PC-3 (cell line): ENCODE results near the gene NLRP1. TPM values are rescaled to one million over a fixed set of nuclear protein-coding genes. Genes with fewer than 3 reads are reported as not detected.

ENCODE experiments used
- ATAC-seq: fragments of 200-7000 bp; cut with Tn5 transposase; 2 replicates; pipeline ENCODE4 v1.9.1; 2020; ENCODE audit warnings: mild to moderate bottlenecking, moderate library complexity
- BruUV-seq: library from RNA; stranded (reverse); fragments of 400-500 nt; replicated peaks from 2 replicates; lab custom pipeline; 2021; lab: Mats Ljungman, UMichigan
- CTCF ChIA-PET: fragments of 300-600 bp; sonication (Branson Sonifier 250); formaldehyde crosslinking; loops from one replicate; lab custom pipeline; 2022; ENCODE audit warnings: antibody characterized with exemption; lab: Charles Lee
- POLR2A ChIA-PET: fragments of 300-600 bp; sonication (Branson Sonifier 250); formaldehyde crosslinking; loops from one replicate; lab custom pipeline; 2022; ENCODE audit warnings: antibody characterized with exemption; ENCODE audit not compliant: unreplicated experiment; lab: Charles Lee
- DNase-seq: peaks from one replicate; pipeline ENCODE4 v3.0.0-alpha.2; 2015
- H2AFZ ChIP-seq: fragments of 300-600 bp; sonication (generic); 2 replicates; pipeline ENCODE4 v1.6.0; 2016; ENCODE audit warnings: antibody characterized with exemption, low read length
- H3F3A ChIP-seq: fragments of 300-600 bp; sonication (generic); one replicate; pipeline ENCODE4 v1.6.0; 2017; ENCODE audit warnings: antibody characterized with exemption, low read length, control low read depth, mild to moderate bottlenecking; ENCODE audit not compliant: unreplicated experiment
- H3K27ac ChIP-seq: fragments of 300-600 bp; sonication (generic); 2 replicates; pipeline ENCODE4 v1.5.1; 2016; ENCODE audit warnings: mild to moderate bottlenecking, low read length
- H3K27me3 ChIP-seq: fragments of 300-600 bp; sonication (generic); 2 replicates; pipeline ENCODE4 v1.6.1; 2016; ENCODE audit warnings: low read length, mixed read lengths
- H3K36me3 ChIP-seq: fragments of 300-600 bp; sonication (generic); 2 replicates; pipeline ENCODE4 v1.6.1; 2016; ENCODE audit warnings: low read depth, mixed run types, low read length, mixed read lengths
- H3K4me1 ChIP-seq: fragments of 300-600 bp; sonication (generic); 2 replicates; pipeline ENCODE4 v1.5.1; 2016; ENCODE audit warnings: low read length; ENCODE audit not compliant: insufficient read depth
- H3K4me2 ChIP-seq: fragments of 300-600 bp; sonication (generic); 2 replicates; pipeline ENCODE4 v1.6.0; 2016; ENCODE audit warnings: low read length
- H3K4me3 ChIP-seq: fragments of 300-600 bp; sonication (generic); 2 replicates; pipeline ENCODE4 v1.5.1; 2016; ENCODE audit warnings: mild to moderate bottlenecking, low read length, mixed read lengths
- H3K79me2 ChIP-seq: fragments of 300-600 bp; sonication (generic); 2 replicates; pipeline ENCODE4 v1.6.1; 2017; ENCODE audit warnings: low read length, mixed read lengths
- H3K9ac ChIP-seq: fragments of 300-600 bp; sonication (generic); 2 replicates; pipeline ENCODE4 v1.6.0; 2016; ENCODE audit warnings: mild to moderate bottlenecking, low read length
- H3K9me2 ChIP-seq: fragments of 300-600 bp; sonication (generic); replicated peaks from 2 replicates; pipeline ENCODE4 v1.6.1; 2016; ENCODE audit warnings: mixed run types, low read length, mixed read lengths
- H3K9me3 ChIP-seq: fragments of 300-600 bp; sonication (generic); 2 replicates; pipeline ENCODE4 v1.6.1; 2016; ENCODE audit warnings: low read length, mixed read lengths
- H4K20me1 ChIP-seq: fragments of 300-600 bp; sonication (generic); 2 replicates; pipeline ENCODE4 v1.6.1; 2016; ENCODE audit warnings: low read length, mixed read lengths
- CTCF ChIP-seq: fragments of 300-600 bp; sonication (generic); conservative IDR thresholded peaks from 2 replicates; pipeline ENCODE4 v1.5.1; 2017; ENCODE audit warnings: antibody characterized with exemption, low read depth, mild to moderate bottlenecking, low read length
- EZH2 ChIP-seq: fragments of 300-600 bp; sonication (generic); IDR thresholded peaks from one replicate; pipeline ENCODE4 v1.6.1; 2017; ENCODE audit warnings: antibody characterized with exemption, mild to moderate bottlenecking, low read length; ENCODE audit not compliant: unreplicated experiment
- EZH2phosphoT487 ChIP-seq: fragments of 300-600 bp; sonication (generic); IDR thresholded peaks from 2 replicates; pipeline ENCODE4 v1.6.1; 2018; ENCODE audit warnings: mild to moderate bottlenecking, antibody characterized with exemption, low read length, borderline replicate concordance
- intact Hi-C: fragments of 100-400 bp; cut with micrococcal nuclease; formaldehyde crosslinking; loops from 2 replicates; pipeline ENCODE4 v1.9.0; 2023
- total RNA-seq: library from RNA; depleted of rRNA; stranded (reverse); fragments of >200 nt; gene quantifications from 2 replicates; pipeline ENCODE4 v1.2.3, GENCODE V29; 2014

Gene NLRP1
- total RNA-seq, 1 experiment from 2014 or later = 1.8 TPM

- Histone ChIP-seq H3K9me3 (no peaks in the 10 kb centered on the region), H4K20me1 (no peaks in the 10 kb centered on the region), H3K4me3 (no peak overlapping the region), H3K9me2 (no peaks in the 10 kb centered on the region), H3K9ac (no peak overlapping the region), H3K79me2 (peaks cover 54% of the 10 kb centered on the region), H3K36me3 (peaks cover 31% of the 10 kb centered on the region), H3K4me1 (peaks cover 11% of the 10 kb centered on the region), H3K27me3 (no peaks in the 10 kb centered on the region), H3K4me2 (no peak overlapping the region), H3K27ac (no peak overlapping the region), H3F3A (no peaks in the 10 kb centered on the region), H2AFZ (no peak overlapping the region)
- ATAC-seq (no peak), DNase-seq (no peak)
- no peak for TF ChIP-seq CTCF
- no peak for TF ChIP-seq EZH2
- no peak for TF ChIP-seq EZH2phosphoT487
- intact Hi-C loops = no loop called here
- CTCF ChIA-PET = no interaction called here
- no TSS peak for BruUV-seq
- POLR2A ChIA-PET = no interaction called here
Observed at GRCh38 chr17:5488752-5489151, 95.6 kb downstream of the NLRP1 start.

GRCh38 chr17:5486206-5487124, 97.8 kb downstream of the NLRP1 start, which contains the start of gene MIS12:
Gene MIS12 (plus strand): TSS chr17:5486566. CDS start chr17:5488863, 2,297 bp downstream.
- no peaks in the 10 kb centered on the region for H4K20me1 ChIP-seq
- H3K79me2 ChIP-seq = peaks cover 72% of the 10 kb centered on the region
- no peaks in the 10 kb centered on the region for H3K9me3 ChIP-seq
- H3K9ac ChIP-seq = peak within 1 kb of the TSS; percentile 98
- peak within 1 kb of the TSS; percentile 97 for H3K27ac ChIP-seq
- intact Hi-C loops = loop anchor here (1.0 kb wide), 2 partner anchors 14 to 17 kb away; no protein-coding TSS in a partner anchor
- H3K4me2 ChIP-seq = peak within 1 kb of the TSS; percentile 96
- H3K36me3 ChIP-seq = peaks cover 49% of the 10 kb centered on the region
- H3K4me1 ChIP-seq = peaks cover 11% of the 10 kb centered on the region
- ChIA-PET POLR2A (interaction anchor here (0.6 to 0.7 kb wide), 3 partner anchors 44 to 310 kb away, joined by 3 read pairs; no protein-coding TSS in a partner anchor), CTCF (interaction anchor here (1.5 kb wide), 1 partner anchor 47 kb away, joined by 4 read pairs; the partner anchor contains the start of gene C1QBP)
- peak within 1 kb of the TSS; percentile 100 for H3K4me3 ChIP-seq
- TF ChIP-seq EZH2 = no peak
- no peak for TF ChIP-seq EZH2phosphoT487
- no peak for TF ChIP-seq CTCF
- H2AFZ ChIP-seq = peak within 1 kb of the TSS; percentile 88
- peak; percentile 94 for ATAC-seq
- no peaks in the 10 kb centered on the region for H3K27me3 ChIP-seq
- TSS peak; percentile 62 for BruUV-seq
- DNase-seq = peak; percentile 95
- no peaks in the 10 kb centered on the region for H3F3A ChIP-seq
- H3K9me2 ChIP-seq = no peaks in the 10 kb centered on the region
